ENCODE data around the gene HBE1.

HBE1 gene

GRCh38 chr11:5304046-5304445 is 34.3 kb upstream of the HBE1 start:
- no peak for TF ChIP-seq ZNF580 (tag by site-specific recombination; IDR thresholded peaks at IDR 0.05)
- TF ChIP-seq ZBTB11 (tag by site-specific recombination; conservative IDR thresholded peaks at IDR 0.05; ENCODE audit: low read depth) = no peak
- no peak for TF ChIP-seq ZNF677 (tag by site-specific recombination; IDR thresholded peaks at IDR 0.05)
- TF ChIP-seq ZNF223 (tag by site-specific recombination; IDR thresholded peaks at IDR 0.05) = no peak
- no peak for TF ChIP-seq ZBTB21 (tag by site-specific recombination; IDR thresholded peaks at IDR 0.05)
- no peak for TF ChIP-seq ZNF391 (tag by site-specific recombination; IDR thresholded peaks at IDR 0.05; ENCODE audit: borderline replicate concordance, low read depth)
- TF ChIP-seq ZBTB17 (tag by site-specific recombination; IDR thresholded peaks at IDR 0.05) = no peak
- TF ChIP-seq, protein P1, sequence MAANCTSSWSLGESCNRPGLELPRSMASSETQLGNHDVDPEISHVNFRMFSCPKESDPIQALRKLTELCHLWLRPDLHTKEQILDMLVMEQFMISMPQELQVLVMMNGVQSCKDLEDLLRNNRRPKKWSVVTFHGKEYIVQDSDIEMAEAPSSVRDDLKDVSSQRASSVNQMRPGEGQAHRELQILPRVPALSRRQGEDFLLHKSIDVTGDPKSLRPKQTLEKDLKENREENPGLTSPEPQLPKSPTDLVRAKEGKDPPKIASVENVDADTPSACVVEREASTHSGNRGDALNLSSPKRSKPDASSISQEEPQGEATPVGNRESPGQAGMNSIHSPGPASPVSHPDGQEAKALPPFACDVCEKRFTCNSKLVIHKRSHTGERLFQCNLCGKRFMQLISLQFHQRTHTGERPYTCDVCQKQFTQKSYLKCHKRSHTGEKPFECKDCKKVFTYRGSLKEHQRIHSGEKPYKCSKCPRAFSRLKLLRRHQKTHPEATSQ (tag by site-specific recombination; IDR thresholded peaks at IDR 0.05) = no peak
- no peaks in the 10 kb centered on the region for H3K36me3 ChIP-seq (ENCODE audit: control insufficient read depth in 2 of 2, insufficient read depth in 1 of 2, low read length in 2 of 2)
- ChIA-PET CTCF (no interaction called here), POLR2A (no interaction called here)
- no peak overlapping the region for H3K4me3 ChIP-seq (ENCODE audit: low read depth, low read length)
- H3K9me3 ChIP-seq (ENCODE audit: control insufficient read depth, insufficient read depth, low read depth, low read length) = no peaks in the 10 kb centered on the region
- no peaks in the 10 kb centered on the region for H3K4me1 ChIP-seq (ENCODE audit: control insufficient read depth, insufficient read depth, low read length)
- no peak overlapping the region for H3K27ac ChIP-seq (ENCODE audit: extremely low read depth, low read depth, low read length)

DNA sequence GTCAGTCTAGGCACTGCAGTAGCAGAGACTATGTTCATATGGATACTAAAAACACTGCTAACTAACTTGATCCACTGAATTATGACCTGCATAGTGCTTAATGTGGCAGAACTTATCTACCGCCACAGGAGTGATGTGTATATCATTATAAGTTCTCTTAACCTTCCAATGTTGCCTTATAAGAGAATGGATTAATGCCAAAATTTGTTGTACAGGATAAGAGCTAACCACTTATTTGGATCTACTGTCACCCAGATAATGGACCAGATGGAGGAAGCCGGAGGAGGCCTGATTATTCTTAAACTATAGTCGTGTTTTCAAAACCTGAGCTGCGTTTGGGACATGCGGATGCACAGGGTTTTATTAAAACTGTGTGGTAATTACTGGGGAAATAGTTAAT is 33.9 kb upstream of the HBE1 start:
- Histone ChIP-seq H3K4me1 (ENCODE audit: control insufficient read depth, insufficient read depth, low read length) (no peaks in the 10 kb centered on the region), H3K36me3 (ENCODE audit: control insufficient read depth in 2 of 2, insufficient read depth in 1 of 2, low read length in 2 of 2) (no peaks in the 10 kb centered on the region), H3K9me3 (ENCODE audit: control insufficient read depth, insufficient read depth, low read depth, low read length) (no peaks in the 10 kb centered on the region), H3K27ac (ENCODE audit: extremely low read depth, low read depth, low read length) (no peak overlapping the region), H3K4me3 (ENCODE audit: low read depth, low read length) (no peak overlapping the region)
- POLR2A ChIA-PET = no interaction called here
- CTCF ChIA-PET = no interaction called here
- TF ChIP-seq, protein P2, sequence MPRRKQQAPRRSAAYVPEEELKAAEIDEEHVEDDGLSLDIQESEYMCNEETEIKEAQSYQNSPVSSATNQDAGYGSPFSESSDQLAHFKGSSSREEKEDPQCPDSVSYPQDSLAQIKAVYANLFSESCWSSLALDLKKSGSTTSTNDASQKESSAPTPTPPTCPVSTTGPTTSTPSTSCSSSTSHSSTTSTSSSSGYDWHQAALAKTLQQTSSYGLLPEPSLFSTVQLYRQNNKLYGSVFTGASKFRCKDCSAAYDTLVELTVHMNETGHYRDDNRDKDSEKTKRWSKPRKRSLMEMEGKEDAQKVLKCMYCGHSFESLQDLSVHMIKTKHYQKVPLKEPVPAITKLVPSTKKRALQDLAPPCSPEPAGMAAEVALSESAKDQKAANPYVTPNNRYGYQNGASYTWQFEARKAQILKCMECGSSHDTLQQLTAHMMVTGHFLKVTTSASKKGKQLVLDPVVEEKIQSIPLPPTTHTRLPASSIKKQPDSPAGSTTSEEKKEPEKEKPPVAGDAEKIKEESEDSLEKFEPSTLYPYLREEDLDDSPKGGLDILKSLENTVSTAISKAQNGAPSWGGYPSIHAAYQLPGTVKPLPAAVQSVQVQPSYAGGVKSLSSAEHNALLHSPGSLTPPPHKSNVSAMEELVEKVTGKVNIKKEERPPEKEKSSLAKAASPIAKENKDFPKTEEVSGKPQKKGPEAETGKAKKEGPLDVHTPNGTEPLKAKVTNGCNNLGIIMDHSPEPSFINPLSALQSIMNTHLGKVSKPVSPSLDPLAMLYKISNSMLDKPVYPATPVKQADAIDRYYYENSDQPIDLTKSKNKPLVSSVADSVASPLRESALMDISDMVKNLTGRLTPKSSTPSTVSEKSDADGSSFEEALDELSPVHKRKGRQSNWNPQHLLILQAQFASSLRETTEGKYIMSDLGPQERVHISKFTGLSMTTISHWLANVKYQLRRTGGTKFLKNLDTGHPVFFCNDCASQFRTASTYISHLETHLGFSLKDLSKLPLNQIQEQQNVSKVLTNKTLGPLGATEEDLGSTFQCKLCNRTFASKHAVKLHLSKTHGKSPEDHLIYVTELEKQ (tag by site-specific recombination; IDR thresholded peaks at IDR 0.05; ENCODE audit: borderline replicate concordance) = no peak
- no peak for TF ChIP-seq ZNF621 (tag by site-specific recombination; IDR thresholded peaks at IDR 0.05)
- TF ChIP-seq ZNF510 (tag by site-specific recombination; IDR thresholded peaks at IDR 0.05; ENCODE audit: insufficient replicate concordance) = no peak
- TF ChIP-seq ZNF677 (tag by site-specific recombination; IDR thresholded peaks at IDR 0.05) = no peak
- no peak for TF ChIP-seq ZNF211 (tag by site-specific recombination; IDR thresholded peaks at IDR 0.05; ENCODE audit: low read depth)
- no peak for TF ChIP-seq ZNF341 (tag by site-specific recombination; IDR thresholded peaks at IDR 0.05; ENCODE audit: low read depth)
- TF ChIP-seq, protein P3, sequence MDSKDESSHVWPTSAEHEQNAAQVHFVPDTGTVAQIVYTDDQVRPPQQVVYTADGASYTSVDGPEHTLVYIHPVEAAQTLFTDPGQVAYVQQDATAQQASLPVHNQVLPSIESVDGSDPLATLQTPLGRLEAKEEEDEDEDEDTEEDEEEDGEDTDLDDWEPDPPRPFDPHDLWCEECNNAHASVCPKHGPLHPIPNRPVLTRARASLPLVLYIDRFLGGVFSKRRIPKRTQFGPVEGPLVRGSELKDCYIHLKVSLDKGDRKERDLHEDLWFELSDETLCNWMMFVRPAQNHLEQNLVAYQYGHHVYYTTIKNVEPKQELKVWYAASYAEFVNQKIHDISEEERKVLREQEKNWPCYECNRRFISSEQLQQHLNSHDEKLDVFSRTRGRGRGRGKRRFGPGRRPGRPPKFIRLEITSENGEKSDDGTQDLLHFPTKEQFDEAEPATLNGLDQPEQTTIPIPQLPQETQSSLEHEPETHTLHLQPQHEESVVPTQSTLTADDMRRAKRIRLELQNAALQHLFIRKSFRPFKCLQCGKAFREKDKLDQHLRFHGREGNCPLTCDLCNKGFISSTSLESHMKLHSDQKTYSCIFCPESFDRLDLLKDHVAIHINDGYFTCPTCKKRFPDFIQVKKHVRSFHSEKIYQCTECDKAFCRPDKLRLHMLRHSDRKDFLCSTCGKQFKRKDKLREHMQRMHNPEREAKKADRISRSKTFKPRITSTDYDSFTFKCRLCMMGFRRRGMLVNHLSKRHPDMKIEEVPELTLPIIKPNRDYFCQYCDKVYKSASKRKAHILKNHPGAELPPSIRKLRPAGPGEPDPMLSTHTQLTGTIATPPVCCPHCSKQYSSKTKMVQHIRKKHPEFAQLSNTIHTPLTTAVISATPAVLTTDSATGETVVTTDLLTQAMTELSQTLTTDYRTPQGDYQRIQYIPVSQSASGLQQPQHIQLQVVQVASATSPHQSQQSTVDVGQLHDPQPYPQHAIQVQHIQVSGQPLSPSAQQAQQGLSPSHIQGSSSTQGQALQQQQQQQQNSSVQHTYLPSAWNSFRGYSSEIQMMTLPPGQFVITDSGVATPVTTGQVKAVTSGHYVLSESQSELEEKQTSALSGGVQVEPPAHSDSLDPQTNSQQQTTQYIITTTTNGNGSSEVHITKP (tag by site-specific recombination; IDR thresholded peaks at IDR 0.05) = no peak
- TF ChIP-seq ZNF624 (tag by site-specific recombination; IDR thresholded peaks at IDR 0.05) = no peak
- no peak for TF ChIP-seq ZNF639 (tag by site-specific recombination; IDR thresholded peaks at IDR 0.05)
- TF ChIP-seq GFI1B (tag by site-specific recombination; IDR thresholded peaks at IDR 0.05) = no peak
- TF ChIP-seq, protein P4, sequence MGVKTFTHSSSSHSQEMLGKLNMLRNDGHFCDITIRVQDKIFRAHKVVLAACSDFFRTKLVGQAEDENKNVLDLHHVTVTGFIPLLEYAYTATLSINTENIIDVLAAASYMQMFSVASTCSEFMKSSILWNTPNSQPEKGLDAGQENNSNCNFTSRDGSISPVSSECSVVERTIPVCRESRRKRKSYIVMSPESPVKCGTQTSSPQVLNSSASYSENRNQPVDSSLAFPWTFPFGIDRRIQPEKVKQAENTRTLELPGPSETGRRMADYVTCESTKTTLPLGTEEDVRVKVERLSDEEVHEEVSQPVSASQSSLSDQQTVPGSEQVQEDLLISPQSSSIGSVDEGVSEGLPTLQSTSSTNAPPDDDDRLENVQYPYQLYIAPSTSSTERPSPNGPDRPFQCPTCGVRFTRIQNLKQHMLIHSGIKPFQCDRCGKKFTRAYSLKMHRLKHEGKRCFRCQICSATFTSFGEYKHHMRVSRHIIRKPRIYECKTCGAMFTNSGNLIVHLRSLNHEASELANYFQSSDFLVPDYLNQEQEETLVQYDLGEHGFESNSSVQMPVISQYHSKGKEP (tag by site-specific recombination; IDR thresholded peaks at IDR 0.05) = no peak

All from HEK293 (cell line).